GM12878 (cell line): ENCODE results near the gene APOA4. TPM values are rescaled to one million over a fixed set of nuclear protein-coding genes. Genes with fewer than 3 reads are reported as not detected.
"Not testable (repeated sequence)": the region's sequence is repeated elsewhere in the genome, so short reads cannot be mapped to it uniquely, and the experiment has no call there.

ENCODE experiments used
- ATAC-seq: fragments of 200-7000 bp; cut with Tn5 transposase; 3 replicates; pipeline ENCODE4 v1.9.1; 2020; ENCODE audit warnings: mild to moderate bottlenecking, moderate library complexity
- BruUV-seq: library from RNA; stranded (reverse); fragments of 400-500 nt; replicated peaks from 2 replicates; lab custom pipeline; 2021; lab: Mats Ljungman, UMichigan
- CTCF ChIA-PET: fragments of 300-600 bp; sonication (Branson Sonifier 250); formaldehyde crosslinking; extraction: SDS; loops from one replicate; lab custom pipeline; 2021; ENCODE audit warnings: inconsistent platforms; lab: Yijun Ruan, JAX
- POLR2A ChIA-PET: fragments of 350-600 bp; formaldehyde crosslinking; extraction: SDS; loops from one replicate; lab custom pipeline; 2021; ENCODE audit warnings: inconsistent platforms; lab: Charles Lee
- RAD21 ChIA-PET: fragments of 300-600 bp; sonication (Branson Sonifier 250); formaldehyde crosslinking; loops from one replicate; lab custom pipeline; 2023; ENCODE audit warnings: antibody characterized with exemption; ENCODE audit not compliant: unreplicated experiment; lab: Charles Lee
- SMC1A ChIA-PET: fragments of 300-600 bp; sonication (Branson Sonifier 250); formaldehyde crosslinking; loops from one replicate; lab custom pipeline; 2023; ENCODE audit not compliant: unreplicated experiment, uncharacterized antibody; lab: Charles Lee
- DNase-seq: peaks from one replicate; pipeline ENCODE4 v3.0.0-alpha.2; 2011; ENCODE audit warnings: low read depth, low spot score
- FAIRE-seq: peaks from 3 replicates; lab custom pipeline; 2011; peaks lifted over from hg19 to GRCh38; lab: Jason Lieb, UNC
- H2AFZ ChIP-seq: 2 replicates; pipeline ENCODE4 v1.6.0; 2011; ENCODE audit warnings: low read depth, low read length, control low read depth; ENCODE audit not compliant: control insufficient read depth
- H3K27ac ChIP-seq: 2 replicates; pipeline ENCODE4 v1.5.1; 2011; ENCODE audit warnings: control low read depth; ENCODE audit not compliant: control insufficient read depth, insufficient read depth
- H3K27me3 ChIP-seq, 2 experiments: replicated peaks in 1 of 2; 2 replicates each; pipeline versions ENCODE4 v1.6.0 to v1.6.1; 2011; ENCODE audit warnings: low read length in 1 of 2; ENCODE audit not compliant: control insufficient read depth in 2 of 2, insufficient read depth in 2 of 2
- H3K36me3 ChIP-seq, 2 experiments: 2 replicates each; pipeline ENCODE4 v1.5.1; 2011; ENCODE audit warnings: low read length in 1 of 2; ENCODE audit not compliant: control insufficient read depth in 2 of 2, insufficient read depth in 2 of 2
- H3K4me1 ChIP-seq: 2 replicates; pipeline ENCODE4 v1.6.1; 2011; ENCODE audit warnings: mild to moderate bottlenecking, low read length, moderate library complexity, mixed read lengths; ENCODE audit not compliant: control insufficient read depth, insufficient read depth
- H3K4me2 ChIP-seq: 2 replicates; pipeline ENCODE4 v1.6.0; 2011; ENCODE audit warnings: control low read depth; ENCODE audit not compliant: control insufficient read depth, insufficient read depth
- H3K4me3 ChIP-seq: fragments of 200-600 bp; sonication (generic); 2 replicates; pipeline ENCODE4 v1.5.1; 2016
- H3K79me2 ChIP-seq: 2 replicates; pipeline ENCODE4 v1.6.0; 2011; ENCODE audit warnings: low read length; ENCODE audit not compliant: control insufficient read depth, insufficient read depth
- H3K9ac ChIP-seq: 2 replicates; pipeline ENCODE4 v1.8.0; 2011; ENCODE audit warnings: low read length, control low read depth, mixed read lengths; ENCODE audit not compliant: control insufficient read depth, insufficient read depth
- H3K9me3 ChIP-seq: replicated peaks from 3 replicates; pipeline ENCODE4 v1.5.1; 2011; ENCODE audit warnings: mild to moderate bottlenecking, low read length; ENCODE audit not compliant: control insufficient read depth, insufficient read depth
- H4K20me1 ChIP-seq: 2 replicates; pipeline ENCODE4 v1.6.0; 2011; ENCODE audit not compliant: control insufficient read depth, insufficient read depth
- ATF7 ChIP-seq: fragments of 450-650 bp; IDR thresholded peaks from 2 replicates; pipeline ENCODE4 v1.6.1; 2016; ENCODE audit warnings: low read depth, mild to moderate bottlenecking
- BRCA1 ChIP-seq: IDR thresholded peaks from 2 replicates; pipeline ENCODE4 v1.6.1; 2011; ENCODE audit warnings: low read depth, low read length, improper control_type of control experiment
- EED ChIP-seq: sonication (generic); IDR thresholded peaks from 2 replicates; pipeline ENCODE4 v1.6.1; 2016; ENCODE audit warnings: antibody characterized with exemption, low read depth
- JUNB ChIP-seq: IDR thresholded peaks from 2 replicates; pipeline ENCODE4 v1.6.1; 2016; ENCODE audit warnings: antibody characterized with exemption, mild to moderate bottlenecking
- NBN ChIP-seq: fragments of 450-650 bp; IDR thresholded peaks from 2 replicates; pipeline ENCODE4 v1.6.1; 2016
- NFYA ChIP-seq: IDR thresholded peaks from 2 replicates; pipeline ENCODE4 v1.6.1; 2011; ENCODE audit warnings: low read depth, mild to moderate bottlenecking, low read length, improper control_type of control experiment, borderline replicate concordance
- ZBED1 ChIP-seq: IDR thresholded peaks from 2 replicates; pipeline ENCODE4 v1.6.1; 2016; ENCODE audit warnings: borderline replicate concordance
- WGBS: methylation state at CpG from one replicate; pipeline ENCODE4 v1.1.6; 2016; ENCODE audit warnings: low lambda C conversion rate; ENCODE audit not compliant: insufficient replicate concordance, insufficient coverage; ENCODE audit errors: missing lambda C conversion rate; 5-methylcytosine and 5-hydroxymethylcytosine counted together
- in situ Hi-C: fragments of 300-500 bp; cut with MboI; formaldehyde crosslinking; loops from 9 replicates; pipeline ENCODE4 v1.14.3; 2018; ENCODE audit warnings: mixed read lengths
- intact Hi-C: fragments of 100-400 bp; cut with micrococcal nuclease; formaldehyde crosslinking; loops from one replicate; pipeline ENCODE4 v1.14.2; 2022; ENCODE audit not compliant: unreplicated experiment
- polyA plus RNA-seq, 11 experiments: library from polyadenylated mRNA; depleted of rRNA in 4 of 11; unstranded in 6 of 11; stranded (reverse) in 5 of 11; fragments of >200 nt; fragmentation: Nextera tagmentation in 4 of 11; fragmentation: Illumina TruSeq in 1 of 11; extraction: Ambion mirVana in 4 of 11; extraction: Trizol in 1 of 11; gene quantifications; 1 replicate in 1 of 11; 2 replicates in 10 of 11; pipeline versions ENCODE4 v1.2.1 to v1.2.3, GENCODE V29; 2011 to 2016; ENCODE audit warnings: inconsistent platforms in 2 of 11, missing spikeins in 2 of 11, low read depth in 1 of 11
- total RNA-seq, 4 experiments: library from RNA; depleted of rRNA in 3 of 4; stranded (reverse); fragments of >200 nt in 3 of 4; fragmentation: Illumina TruSeq in 1 of 4; extraction: Trizol in 1 of 4; gene quantifications; 2 replicates each; pipeline versions ENCODE4 v1.2.1 to v1.2.3, GENCODE V29; 2013 to 2021

Gene APOA4
- total and polyA plus RNA-seq, 10 of the 15 experiments (the other 5 are each of a cell fraction or from before 2014, with no cell fraction given), result not detected

GRCh38 chr11:116834535-116835041 is 11.5 kb upstream of the APOA4 start:
- H3K79me2 ChIP-seq, H3K9ac ChIP-seq, H3K27ac ChIP-seq, H3K9me3 ChIP-seq, H4K20me1 ChIP-seq, H3K36me3 ChIP-seq, DNase-seq, H2AFZ ChIP-seq, H3K4me3 ChIP-seq, H3K4me1 ChIP-seq, H3K27me3 ChIP-seq, BruUV-seq, ATAC-seq, in situ Hi-C loops, FAIRE-seq: not testable (repeated sequence)
- SMC1A ChIA-PET, result interaction anchor here (1.0 to 2.8 kb wide), 2 partner anchors 18 to 271 kb away, joined by 4 to 42 read pairs; no protein-coding TSS in a partner anchor
- intact Hi-C loops, result loop anchor here (5.0 kb wide), 1 partner anchor 393 kb away; no protein-coding TSS in a partner anchor
- 0 out of 2 replicates have a peak overlapping the region, but pooled peaks have one; percentile 9 for H3K4me2 ChIP-seq
- WGBS, result 69% methylated on average over 13 of the region's 13 CpGs
- CTCF ChIA-PET, result interaction anchor here (1.1 to 7.3 kb wide), 7 partner anchors 12 to 270 kb away, joined by 3 to 183 read pairs (median 24); partner anchors contain the start of genes APOA4, APOA5 and ZPR1
- RAD21 ChIA-PET, result interaction anchor here (2.2 to 2.5 kb wide), 2 partner anchors 19 to 40 kb away, joined by 13 to 32 read pairs; no protein-coding TSS in a partner anchor
- POLR2A ChIA-PET, result interaction anchor here (1.8 to 3.0 kb wide), 2 partner anchors 19 to 44 kb away, joined by 9 to 10 read pairs; partner anchors contain the start of gene APOA5

GRCh38 chr11:116833816-116834534 is 10.9 kb upstream of the APOA4 start:
- CTCF ChIA-PET, result interaction anchor here (0.7 to 7.3 kb wide), 4 partner anchors 9 to 100 kb away, joined by 3 to 183 read pairs (median 30); partner anchors contain the start of genes APOA5 and ZPR1
- no peak for DNase-seq
- POLR2A ChIA-PET, result interaction anchor here (3.0 kb wide), 1 partner anchor 20 kb away, joined by 10 read pairs; no protein-coding TSS in a partner anchor

More at GRCh38 chr11:116833816-116834534, 10.9 kb upstream of the APOA4 start:
- no peak overlapping the region for H3K9ac ChIP-seq
- H3K27ac ChIP-seq, result no peak overlapping the region
- SMC1A ChIA-PET, result interaction anchor here (1.0 kb wide), 1 partner anchor 272 kb away, joined by 4 read pairs; no protein-coding TSS in a partner anchor
- H2AFZ ChIP-seq, result no peak overlapping the region
- no peak for FAIRE-seq
- no peaks in the 10 kb centered on the region for H3K27me3 ChIP-seq
- intact Hi-C loops, result no loop called here
- H3K36me3 ChIP-seq, result no peaks in the 10 kb centered on the region
- no TSS peak for BruUV-seq
- in situ Hi-C loops, result no loop called here
- WGBS, result 71% methylated on average over 12 of the region's 14 CpGs
- H4K20me1 ChIP-seq, result no peaks in the 10 kb centered on the region
- TF ChIP-seq NFYA (no peak), EED (no peak), ZBED1 (no peak), ATF7 (no peak), NBN (no peak), BRCA1 (no peak), JUNB (no peak)
- TF ChIP-seq, all 136 proteins: peak for 0
- Histone ChIP-seq H3K79me2 (no peaks in the 10 kb centered on the region), H3K4me1 (peaks cover 8% of the 10 kb centered on the region; the same call in 1 of the 2 replicates), H3K9me3 (no peaks in the 10 kb centered on the region), H3K4me2 (no peak overlapping the region), H3K4me3 (no peak overlapping the region)
- RAD21 ChIA-PET, result interaction anchor here (2.5 kb wide), 1 partner anchor 40 kb away, joined by 13 read pairs; no protein-coding TSS in a partner anchor
- no peak for ATAC-seq
